RWPE2 (cell line): ENCODE results near the gene SLC51A.
A peak's percentile ranks its signal among the peaks of the same experiment; 100 is the strongest.

Experiments
- ATAC-seq: fragments of 200-7000 bp; cut with Tn5 transposase; 3 replicates; pipeline ENCODE4 v1.9.1; 2021; ENCODE audit warnings: low read depth
- DNase-seq: peaks from one replicate; pipeline ENCODE4 v3.0.0-alpha.2; 2020; ENCODE audit warnings: low spot score
- H3K27ac ChIP-seq: fragments of 450-650 bp; 2 replicates; pipeline ENCODE4 v1.5.1; 2017; ENCODE audit warnings: mild to moderate bottlenecking; ENCODE audit not compliant: poor library complexity, severe bottlenecking
- H3K27me3 ChIP-seq: fragments of 250-450 bp; sonication (Bioruptor Pico); 2 replicates; pipeline ENCODE4 v1.5.1; 2021; ENCODE audit warnings: mild to moderate bottlenecking, moderate library complexity; ENCODE audit not compliant: insufficient read depth, poor library complexity, severe bottlenecking
- H3K36me3 ChIP-seq: fragments of 250-450 bp; sonication (Bioruptor Pico); 2 replicates; pipeline ENCODE4 v1.5.1; 2020; ENCODE audit warnings: low read depth, mild to moderate bottlenecking, moderate library complexity
- H3K4me1 ChIP-seq: fragments of 250-450 bp; sonication (Bioruptor Pico); 2 replicates; pipeline ENCODE4 v1.5.1; 2021; ENCODE audit warnings: mild to moderate bottlenecking, moderate library complexity; ENCODE audit not compliant: insufficient read depth, poor library complexity, severe bottlenecking
- H3K4me3 ChIP-seq: fragments of 250-450 bp; sonication (Bioruptor Pico); 2 replicates; pipeline ENCODE4 v1.5.1; 2021; ENCODE audit warnings: mild to moderate bottlenecking, moderate library complexity; ENCODE audit not compliant: severe bottlenecking
- H3K9me3 ChIP-seq: fragments of 250-450 bp; sonication (Bioruptor Pico); 2 replicates; pipeline ENCODE4 v1.5.1; 2021; ENCODE audit warnings: mild to moderate bottlenecking, moderate library complexity; ENCODE audit not compliant: severe bottlenecking
- CTCF ChIP-seq: fragments of 450-650 bp; IDR thresholded peaks from one replicate; pipeline ENCODE4 v1.5.1; 2017; ENCODE audit warnings: mild to moderate bottlenecking, moderate library complexity; ENCODE audit not compliant: poor library complexity, severe bottlenecking

The SLC51A gene

GRCh38 chr3:196225763-196226364, 9.5 kb downstream of the SLC51A start:
- no peak for TF ChIP-seq CTCF
- no peaks in the 10 kb centered on the region for H3K9me3 ChIP-seq
- ATAC-seq (no peak), DNase-seq (no peak)
- H3K27ac ChIP-seq = no peak overlapping the region
- no peaks in the 10 kb centered on the region for H3K4me1 ChIP-seq
- no peak overlapping the region for H3K4me3 ChIP-seq
- no peaks in the 10 kb centered on the region for H3K36me3 ChIP-seq
- no peaks in the 10 kb centered on the region for H3K27me3 ChIP-seq

GRCh38 chr3:196227121-196227561, 10.8 kb downstream of the SLC51A start:
- Histone ChIP-seq H3K9me3 (no peaks in the 10 kb centered on the region), H3K36me3 (no peaks in the 10 kb centered on the region), H3K27me3 (no peaks in the 10 kb centered on the region), H3K4me3 (no peak overlapping the region), H3K27ac (no peak overlapping the region), H3K4me1 (no peaks in the 10 kb centered on the region)
- TF ChIP-seq CTCF = no peak
- DNase-seq = no peak
- no peak for ATAC-seq

GRCh38 chr3:196227629-196228493, 11.5 kb downstream of the SLC51A start:
- ATAC-seq (peak; percentile 31), DNase-seq (no peak)
- no peak for TF ChIP-seq CTCF
- H3K27ac ChIP-seq = no peak overlapping the region
- H3K36me3 ChIP-seq = no peaks in the 10 kb centered on the region
- H3K4me3 ChIP-seq = no peak overlapping the region
- H3K4me1 ChIP-seq = no peaks in the 10 kb centered on the region
- H3K9me3 ChIP-seq = no peaks in the 10 kb centered on the region
- no peaks in the 10 kb centered on the region for H3K27me3 ChIP-seq

- H3K36me3 ChIP-seq = no peaks in the 10 kb centered on the region
- no peaks in the 10 kb centered on the region for H3K9me3 ChIP-seq
- H3K4me3 ChIP-seq = no peak overlapping the region
- TF ChIP-seq CTCF = no peak
- DNase-seq (no peak), ATAC-seq (no peak; the same call in 2 of the 3 replicates)
- H3K4me1 ChIP-seq = no peaks in the 10 kb centered on the region
- no peaks in the 10 kb centered on the region for H3K27me3 ChIP-seq
- no peak overlapping the region for H3K27ac ChIP-seq
Observed at GRCh38 chr3:196232154-196232881, 16.0 kb downstream of the SLC51A start.
